ENCODE results near the gene CD300A. TPM values are rescaled to one million over a fixed set of nuclear protein-coding genes. Genes with fewer than 3 reads are reported as not detected.

CD300A gene
- total RNA-seq, 1 experiment from 2014 or later: 0.71 TPM

- TF ChIP-seq REST (IDR thresholded peaks at IDR 0.05; ENCODE audit: low read depth) (no peak), ZFX (IDR thresholded peaks at IDR 0.05) (no peak)
Measured at GRCh38 chr17:74471341-74471740, 4.9 kb downstream of the CD300A start (continued).

- intact Hi-C loops (cut with micrococcal nuclease): no loop called here
- Histone ChIP-seq H3K9me3 (ENCODE audit: control insufficient read depth in 1 of 2, insufficient read depth in 1 of 2, low read depth in 1 of 2, low read length in 2 of 2) (peaks cover 4 to 12% of the 10 kb centered on the region in 2 experiments; a peak in 2 of 4 replicates), H3K27me3 (ENCODE audit: insufficient read depth, low read length) (peaks cover under 1% of the 10 kb centered on the region; the same call in 1 of the 2 replicates), H3K9me2 (ENCODE audit: insufficient read depth) (no peaks in the 10 kb centered on the region), H3K36me3 (ENCODE audit: control insufficient read depth in 1 of 2, insufficient read depth in 2 of 2, low read length in 2 of 2) (no peaks in the 10 kb centered on the region), H2AFZ (ENCODE audit: low read depth, low read length, poor library complexity, severe bottlenecking) (no peak overlapping the region), H3K4me3 (replicated peaks in 1 of 2; ENCODE audit: low read depth in 1 of 2, low read length in 2 of 2) (no peak overlapping the region), H3K27ac (ENCODE audit: low read depth, low read length) (no peak overlapping the region), H3K9ac (ENCODE audit: low read length) (no peak overlapping the region), H3K4me2 (ENCODE audit: low read length) (no peak overlapping the region), H3K79me2 (ENCODE audit: insufficient read depth, low read length) (no peaks in the 10 kb centered on the region), H3K4me1 (ENCODE audit: control insufficient read depth in 1 of 2, insufficient read depth in 2 of 2, low read length in 2 of 2) (no peaks in the 10 kb centered on the region), H4K20me1 (ENCODE audit: insufficient read depth) (no peaks in the 10 kb centered on the region)
- ATAC-seq (no peak), DNase-seq (ENCODE audit: low read depth, low spot score) (no peak)
- RAD21 ChIA-PET (ENCODE audit: low non-redundant PET in 1 of 2, low total read pairs in 2 of 2, uncharacterized antibody in 2 of 2, unreplicated experiment in 2 of 2): no interaction called here
- TF ChIP-seq REST (IDR thresholded peaks at IDR 0.05; ENCODE audit: low read depth) (no peak), SRF (IDR thresholded peaks at IDR 0.05; ENCODE audit: low read depth) (no peak), CTCF (IDR thresholded peaks at IDR 0.05 in 2 of 3, conservative IDR thresholded peaks at IDR 0.05 in 1 of 3; ENCODE audit: borderline replicate concordance in 1 of 3, insufficient read depth in 1 of 3, low read depth in 2 of 3, low read length in 2 of 3) (no peak)
- TF ChIP-seq, protein P1, sequence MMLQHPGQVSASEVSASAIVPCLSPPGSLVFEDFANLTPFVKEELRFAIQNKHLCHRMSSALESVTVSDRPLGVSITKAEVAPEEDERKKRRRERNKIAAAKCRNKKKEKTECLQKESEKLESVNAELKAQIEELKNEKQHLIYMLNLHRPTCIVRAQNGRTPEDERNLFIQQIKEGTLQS (IDR thresholded peaks at IDR 0.05): no peak
- POLR2A ChIA-PET: no interaction called here
- no TSS peak for BruUV-seq (replicated peaks)
- CTCF ChIA-PET: no interaction called here
Measured at GRCh38 chr17:74472890-74473289, 6.5 kb downstream of the CD300A start.
